ENCODE data around the gene SLC6A11. TPM values are rescaled to one million over a fixed set of nuclear protein-coding genes. Genes with fewer than 3 reads are reported as not detected.

Gene SLC6A11
- total and polyA plus RNA-seq, 2 of the 8 experiments (the other 6 are each of a cell fraction or from before 2014, with no cell fraction given): 0.78 to 1.5 TPM

DNA sequence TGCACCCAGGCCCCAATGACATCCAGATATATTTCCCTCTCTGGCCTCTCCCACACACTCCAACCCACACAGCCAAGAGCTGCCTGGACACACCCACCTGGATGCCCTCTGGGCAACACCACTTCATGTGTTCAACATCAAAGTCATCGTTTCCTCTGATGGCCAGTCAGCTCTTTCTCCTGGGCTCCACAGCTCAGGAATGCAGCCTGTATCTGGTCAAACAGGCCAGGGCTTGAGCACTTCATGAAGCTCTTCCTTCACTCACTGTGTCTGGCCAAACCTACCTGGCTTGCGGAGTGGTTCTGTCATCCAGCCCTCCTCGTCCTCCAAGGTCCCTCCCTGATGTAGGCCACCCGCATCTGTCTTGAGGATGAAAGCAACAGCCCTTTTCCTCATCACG, 35.8 kb upstream of the SLC6A11 start:
- Histone ChIP-seq H3K4me1 (replicated peaks in 1 of 4; ENCODE audit: control insufficient read depth in 3 of 4, insufficient read depth in 4 of 4, low read length in 3 of 4) (no peaks in the 10 kb centered on the region), H3K79me2 (ENCODE audit: control insufficient read depth in 1 of 2, insufficient read depth in 2 of 2, low read length in 2 of 2) (no peaks in the 10 kb centered on the region), H3K14ac (ENCODE audit: insufficient read length) (no peak overlapping the region), H2BK120ac (replicated peaks; ENCODE audit: low read depth, low read length) (no peak overlapping the region), H3K56ac (replicated peaks; ENCODE audit: insufficient read length, low read depth, low read length) (no peak overlapping the region), H3K27me3 (replicated peaks in 1 of 4; ENCODE audit: control insufficient read depth in 3 of 4, extremely low read depth in 1 of 4, insufficient read depth in 3 of 4, low read length in 3 of 4) (no peaks in the 10 kb centered on the region; a peak in 1 of 7 replicates), H3K4me3 (ENCODE audit: extremely low read depth in 1 of 4, insufficient read depth in 2 of 4, low read depth in 3 of 4, low read length in 4 of 4) (no peak overlapping the region), H3K27ac (ENCODE audit: low read depth, low read length) (no peak overlapping the region), H4K91ac (replicated peaks; ENCODE audit: insufficient read length, low read length) (no peak overlapping the region), H4K20me1 (replicated peaks in 1 of 2; ENCODE audit: control insufficient read depth in 1 of 2, insufficient read depth in 2 of 2, low read length in 2 of 2) (no peaks in the 10 kb centered on the region), H3K4ac (replicated peaks; ENCODE audit: insufficient read length, low read depth, low read length) (no peak overlapping the region), H2BK15ac (ENCODE audit: low read length) (no peak overlapping the region), H2BK12ac (ENCODE audit: low read depth, low read length) (no peak overlapping the region), H3K79me1 (ENCODE audit: low read depth, low read length) (no peaks in the 10 kb centered on the region), H4K8ac (ENCODE audit: extremely low read depth, insufficient read depth, low read length) (no peak overlapping the region), H2AK5ac (ENCODE audit: low read depth, low read length) (no peak overlapping the region), H3K4me2 (ENCODE audit: insufficient read depth in 1 of 2, low read depth in 2 of 2, low read length in 2 of 2) (no peak overlapping the region), H2AFZ (ENCODE audit: low read length) (no peak overlapping the region), H3K23ac (ENCODE audit: insufficient read length) (no peak overlapping the region), H3K9ac (replicated peaks in 1 of 4; ENCODE audit: extremely low read depth in 1 of 4, low read depth in 3 of 4, low read length in 3 of 4) (no peak overlapping the region), H3K23me2 (ENCODE audit: low read depth, low read length) (no peaks in the 10 kb centered on the region), H3K9me3 (ENCODE audit: insufficient read depth in 2 of 2, low read depth in 1 of 2, low read length in 1 of 2) (no peaks in the 10 kb centered on the region), H2BK5ac (ENCODE audit: low read depth, low read length) (no peak overlapping the region), H4K5ac (ENCODE audit: insufficient read length, low read depth, low read length) (no peak overlapping the region), H3K36me3 (ENCODE audit: control insufficient read depth in 2 of 4, insufficient read depth in 4 of 4, low read length in 3 of 4) (no peaks in the 10 kb centered on the region), H3K18ac (ENCODE audit: extremely low read depth, low read length) (no peak overlapping the region), H2BK20ac (ENCODE audit: low read length) (no peak overlapping the region)
- CTCF ChIA-PET (ENCODE audit: partially characterized antibody): interaction anchor here (0.6 to 4.7 kb wide), 7 partner anchors 10 to 166 kb away, joined by 3 to 52 read pairs (median 3); no protein-coding TSS in a partner anchor
- FAIRE-seq (no peak), DNase-seq (ENCODE audit: low read depth in 1 of 2, low spot score in 2 of 2) (no peak)
- no peak for TF ChIP-seq NRF1 (IDR thresholded peaks at IDR 0.05; ENCODE audit: low read depth, low read length)
- no peak for TF ChIP-seq FOSL1 (IDR thresholded peaks at IDR 0.05; ENCODE audit: insufficient read depth, low read depth, low read length)
- TF ChIP-seq, protein P1, sequence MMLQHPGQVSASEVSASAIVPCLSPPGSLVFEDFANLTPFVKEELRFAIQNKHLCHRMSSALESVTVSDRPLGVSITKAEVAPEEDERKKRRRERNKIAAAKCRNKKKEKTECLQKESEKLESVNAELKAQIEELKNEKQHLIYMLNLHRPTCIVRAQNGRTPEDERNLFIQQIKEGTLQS (IDR thresholded peaks at IDR 0.05; ENCODE audit: insufficient read depth, low read depth, low read length): no peak
- no peak for TF ChIP-seq SIRT6 (IDR thresholded peaks at IDR 0.05; ENCODE audit: low read length)
- no peak for TF ChIP-seq BCL11A (IDR thresholded peaks at IDR 0.05; ENCODE audit: low read depth in 2 of 2, low read length in 2 of 2)
- no peak for TF ChIP-seq KDM4A (IDR thresholded peaks at IDR 0.05; ENCODE audit: low read depth, low read length, severe bottlenecking)
- no peak for TF ChIP-seq CHD2 (IDR thresholded peaks at IDR 0.05; ENCODE audit: low read length)
- TF ChIP-seq BACH1 (IDR thresholded peaks at IDR 0.05; ENCODE audit: low read length): no peak
- TF ChIP-seq BRCA1 (IDR thresholded peaks at IDR 0.05; ENCODE audit: low read depth, low read length): no peak
- TF ChIP-seq GABPA (IDR thresholded peaks at IDR 0.05; ENCODE audit: borderline replicate concordance, insufficient read depth, low read length): no peak
- TF ChIP-seq POLR2AphosphoS5 (IDR thresholded peaks at IDR 0.05; ENCODE audit: low read depth, low read length): no peak
- TF ChIP-seq SP2 (IDR thresholded peaks at IDR 0.05; ENCODE audit: low read length): no peak
- no peak for TF ChIP-seq MAFK (IDR thresholded peaks at IDR 0.05; ENCODE audit: low read depth, low read length)
- TF ChIP-seq, protein P2, sequence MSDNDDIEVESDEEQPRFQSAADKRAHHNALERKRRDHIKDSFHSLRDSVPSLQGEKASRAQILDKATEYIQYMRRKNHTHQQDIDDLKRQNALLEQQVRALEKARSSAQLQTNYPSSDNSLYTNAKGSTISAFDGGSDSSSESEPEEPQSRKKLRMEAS (IDR thresholded peaks at IDR 0.05): no peak
- TF ChIP-seq JUN (IDR thresholded peaks at IDR 0.05; ENCODE audit: low read depth, low read length): no peak
- POLR2A ChIA-PET (ENCODE audit: partially characterized antibody): no interaction called here
- WGBS, 2 experiments (ENCODE audit: extremely low coverage in 1 of 2, insufficient coverage in 1 of 2, insufficient read length in 1 of 2, insufficient replicate concordance in 2 of 2, low coverage in 1 of 2, low lambda C conversion rate in 2 of 2, missing lambda C conversion rate in 1 of 2): 93% methylated on average over 5 of the region's 5 CpGs; no CpG with 5 or more reads in 1 of the 2 experiments

Data from H1 (cell line).